Adipose tissue (tissue), 3 donors: ENCODE measurements around the gene EXOC8. TPM values are rescaled to one million over a fixed set of nuclear protein-coding genes. Genes with fewer than 3 reads are reported as not detected.

Experiments
- polyA plus RNA-seq, 3 donors: library from polyadenylated mRNA; stranded (reverse); fragments of 200-250 nt; gene quantifications; one replicate each; pipeline ENCODE4 v1.2.3, GENCODE V29; 2013
- donor health status: healthy with polysubstance abuse.
- donor health status: Bipolar disorder and iron deficiency.
- donor health status: healthy.

The EXOC8 gene
- polyA plus RNA-seq, 3 donors: 2.9 to 5.3 (median 3.7) TPM

Other genes starting within 250 kb of the EXOC8 start
- under 1 TPM; 0.02 to 0.11 (median 0.03) TPM for gene TRIM67, start 175.8 kb downstream of the EXOC8 start, polyA plus RNA-seq
- gene GNPAT, start 96.6 kb downstream of the EXOC8 start, polyA plus RNA-seq: 10 to 100 TPM; 25.1 to 33.9 (median 26.5) TPM
- gene SPRTN, start 441 bp upstream of the EXOC8 start, polyA plus RNA-seq: 1 to 10 TPM; 1.5 to 6.3 (median 4.1) TPM
- gene EGLN1, start 84.4 kb upstream of the EXOC8 start, polyA plus RNA-seq: 10 to 100 TPM; 13.1 to 23.5 (median 20.5) TPM
- gene TSNAX, start 190.8 kb upstream of the EXOC8 start, polyA plus RNA-seq: 10 to 100 TPM in 2 of 3 donors, 1 to 10 TPM in 1; 9.6 to 22.0 (median 20.2) TPM